H1 (cell line): ENCODE data around the gene KLHDC4. TPM values are rescaled to one million over a fixed set of nuclear protein-coding genes. Genes with fewer than 3 reads are reported as not detected.

Experiments
- CTCF ChIA-PET: fragments of 300-600 bp; sonication (Branson Sonifier 250); formaldehyde crosslinking; loops from one replicate; lab custom pipeline; 2021; ENCODE audit not compliant: partially characterized antibody; lab: Charles Lee
- POLR2A ChIA-PET: fragments of 300-600 bp; sonication (Branson Sonifier 250); formaldehyde crosslinking; loops from one replicate; lab custom pipeline; 2021; ENCODE audit warnings: inconsistent platforms; ENCODE audit not compliant: partially characterized antibody; lab: Charles Lee
- DNase-seq, 2 experiments: peaks; one replicate each; pipeline versions ENCODE4 v3.0.0 to v3.0.0-alpha.2; 2010 to 2022; ENCODE audit warnings: low spot score in 2 of 2, low read depth in 1 of 2, mixed read lengths in 1 of 2
- FAIRE-seq: peaks from 2 replicates; lab custom pipeline; 2011; peaks lifted over from hg19 to GRCh38; lab: Jason Lieb, UNC
- H2AFZ ChIP-seq: 2 replicates; pipeline ENCODE4 v1.8.1; 2012; ENCODE audit warnings: low read length, inconsistent platforms
- H2AK5ac ChIP-seq: 2 replicates; pipeline ENCODE4 v1.6.1; 2013; ENCODE audit warnings: low read depth, low read length
- H2BK120ac ChIP-seq: replicated peaks from 2 replicates; pipeline ENCODE3; 2013; ENCODE audit warnings: low read depth, low read length, inconsistent platforms
- H2BK12ac ChIP-seq: 2 replicates; pipeline ENCODE4 v1.6.1; 2013; ENCODE audit warnings: low read depth, low read length
- H2BK15ac ChIP-seq: 2 replicates; pipeline ENCODE4 v1.6.1; 2013; ENCODE audit warnings: low read length
- H2BK20ac ChIP-seq: 2 replicates; pipeline ENCODE4 v1.6.1; 2013; ENCODE audit warnings: low read length
- H2BK5ac ChIP-seq: 2 replicates; pipeline ENCODE4 v1.6.1; 2013; ENCODE audit warnings: low read depth, low read length
- H3K14ac ChIP-seq: 2 replicates; pipeline ENCODE4 v1.6.1; 2013; ENCODE audit warnings: inconsistent platforms; ENCODE audit not compliant: insufficient read length
- H3K18ac ChIP-seq: 2 replicates; pipeline ENCODE4 v1.6.1; 2013; ENCODE audit warnings: low read length; ENCODE audit errors: extremely low read depth
- H3K23ac ChIP-seq: 2 replicates; pipeline ENCODE4 v1.6.1; 2013; ENCODE audit warnings: inconsistent platforms; ENCODE audit not compliant: insufficient read length
- H3K23me2 ChIP-seq: 2 replicates; pipeline ENCODE4 v1.6.1; 2013; ENCODE audit warnings: low read depth, low read length
- H3K27ac ChIP-seq: 2 replicates; pipeline ENCODE4 v1.6.1; 2011; ENCODE audit warnings: low read depth, low read length, inconsistent platforms
- H3K27me3 ChIP-seq, 4 experiments: replicated peaks in 1 of 4; 1 replicate in 1 of 4; 2 replicates in 3 of 4; pipeline versions ENCODE4 v1.6.1 to v1.8.1; 2011 to 2013; ENCODE audit warnings: low read length in 3 of 4, mild to moderate bottlenecking in 3 of 4, inconsistent platforms in 2 of 4, mixed read lengths in 2 of 4, moderate library complexity in 1 of 4; ENCODE audit not compliant: control insufficient read depth in 3 of 4, insufficient read depth in 3 of 4; ENCODE audit errors: extremely low read depth in 1 of 4
- H3K36me3 ChIP-seq, 4 experiments: 2 replicates each; pipeline versions ENCODE4 v1.6.1 to v1.8.1; 2011 to 2013; ENCODE audit warnings: mild to moderate bottlenecking in 4 of 4, low read length in 3 of 4, moderate library complexity in 2 of 4, control low read depth in 1 of 4, inconsistent platforms in 1 of 4; ENCODE audit not compliant: insufficient read depth in 4 of 4, control insufficient read depth in 2 of 4
- H3K4ac ChIP-seq: replicated peaks from 2 replicates; pipeline ENCODE3; 2013; ENCODE audit warnings: low read length, low read depth, mixed read lengths, inconsistent platforms; ENCODE audit not compliant: insufficient read length
- H3K4me1 ChIP-seq, 4 experiments: replicated peaks in 1 of 4; 1 replicate in 1 of 4; 2 replicates in 3 of 4; pipeline versions ENCODE4 v1.6.1 to v1.8.1; 2011 to 2013; ENCODE audit warnings: low read length in 3 of 4, inconsistent platforms in 2 of 4, mixed read lengths in 1 of 4; ENCODE audit not compliant: insufficient read depth in 4 of 4, control insufficient read depth in 3 of 4
- H3K4me2 ChIP-seq, 2 experiments: 2 replicates each; pipeline versions ENCODE4 v1.6.1 to v1.8.1; 2011 to 2013; ENCODE audit warnings: low read depth in 2 of 2, low read length in 2 of 2, control low read depth in 1 of 2, inconsistent platforms in 1 of 2, mild to moderate bottlenecking in 1 of 2; ENCODE audit not compliant: insufficient read depth in 1 of 2
- H3K4me3 ChIP-seq, 4 experiments: fragments of 200-600, 300-600 bp in 1 of 4; sonication (generic), shearing (Covaris generic), sonication (Bioruptor Twin) in 1 of 4; 2 replicates each; pipeline versions ENCODE4 v1.5.1 to v1.8.1; 2011 to 2016; ENCODE audit warnings: low read length in 4 of 4, low read depth in 3 of 4, control low read depth in 2 of 4, inconsistent platforms in 2 of 4, mild to moderate bottlenecking in 2 of 4, mixed read lengths in 1 of 4, moderate library complexity in 1 of 4; ENCODE audit not compliant: insufficient read depth in 2 of 4; ENCODE audit errors: extremely low read depth in 1 of 4
- H3K56ac ChIP-seq: replicated peaks from 2 replicates; pipeline ENCODE3; 2013; ENCODE audit warnings: low read depth, mild to moderate bottlenecking, mixed read lengths, low read length, inconsistent platforms; ENCODE audit not compliant: insufficient read length
- H3K79me1 ChIP-seq: 2 replicates; pipeline ENCODE4 v1.6.1; 2013; ENCODE audit warnings: low read depth, low read length, control low read depth
- H3K79me2 ChIP-seq, 2 experiments: 2 replicates each; pipeline versions ENCODE4 v1.6.1 to v1.8.1; 2012 to 2013; ENCODE audit warnings: low read length in 2 of 2, mild to moderate bottlenecking in 2 of 2, inconsistent platforms in 1 of 2; ENCODE audit not compliant: insufficient read depth in 2 of 2, control insufficient read depth in 1 of 2
- H3K9ac ChIP-seq, 4 experiments: replicated peaks in 1 of 4; 1 replicate in 1 of 4; 2 replicates in 3 of 4; pipeline versions ENCODE4 v1.6.1 to v1.8.1; 2011 to 2013; ENCODE audit warnings: low read depth in 3 of 4, low read length in 3 of 4, control low read depth in 2 of 4, mild to moderate bottlenecking in 2 of 4, moderate library complexity in 2 of 4, inconsistent platforms in 1 of 4; ENCODE audit errors: extremely low read depth in 1 of 4
- H3K9me3 ChIP-seq, 2 experiments: 2 replicates each; pipeline versions ENCODE4 v1.6.1 to v1.8.1; 2012 to 2013; ENCODE audit warnings: mild to moderate bottlenecking in 2 of 2, moderate library complexity in 2 of 2, control low read depth in 1 of 2, inconsistent platforms in 1 of 2, low read depth in 1 of 2, low read length in 1 of 2, mixed read lengths in 1 of 2; ENCODE audit not compliant: insufficient read depth in 2 of 2
- H4K20me1 ChIP-seq, 2 experiments: replicated peaks in 1 of 2; 2 replicates each; pipeline versions ENCODE3 to v1.8.1; 2011 to 2013; ENCODE audit warnings: inconsistent platforms in 2 of 2, low read length in 2 of 2, mild to moderate bottlenecking in 1 of 2; ENCODE audit not compliant: insufficient read depth in 2 of 2, control insufficient read depth in 1 of 2
- H4K5ac ChIP-seq: 2 replicates; pipeline ENCODE4 v1.6.1; 2013; ENCODE audit warnings: low read length, low read depth, mixed read lengths, inconsistent platforms; ENCODE audit not compliant: insufficient read length
- H4K8ac ChIP-seq: 2 replicates; pipeline ENCODE4 v1.8.0; 2013; ENCODE audit warnings: mild to moderate bottlenecking, moderate library complexity, low read length, inconsistent platforms; ENCODE audit not compliant: insufficient read depth; ENCODE audit errors: extremely low read depth
- H4K91ac ChIP-seq: replicated peaks from 2 replicates; pipeline ENCODE3; 2013; ENCODE audit warnings: low read length, mixed read lengths, inconsistent platforms; ENCODE audit not compliant: insufficient read length
- EP300 ChIP-seq, 2 experiments: IDR thresholded peaks; 1 replicate in 1 of 2; 2 replicates in 1 of 2; pipeline ENCODE4 v1.6.1; 2011 to 2012; ENCODE audit warnings: low read depth in 2 of 2, low read length in 2 of 2, mild to moderate bottlenecking in 2 of 2, borderline replicate concordance in 1 of 2, inconsistent platforms in 1 of 2, moderate library complexity in 1 of 2
- EZH2 ChIP-seq: fragments of 200-600 bp; sonication (generic); IDR thresholded peaks from 2 replicates; pipeline ENCODE4 v1.7.1; 2012; ENCODE audit warnings: low read depth, mild to moderate bottlenecking, moderate library complexity, low read length, inconsistent platforms; ENCODE audit not compliant: severe bottlenecking
- HDAC6 ChIP-seq: IDR thresholded peaks from one replicate; pipeline ENCODE4 v1.7.1; 2012; ENCODE audit warnings: low read depth, mild to moderate bottlenecking, inconsistent platforms, low read length, moderate library complexity
- POLR2AphosphoS5 ChIP-seq: IDR thresholded peaks from 2 replicates; pipeline ENCODE4 v1.6.1; 2011; ENCODE audit warnings: low read depth, low read length
- POU5F1 ChIP-seq: IDR thresholded peaks from 2 replicates; pipeline ENCODE4 v1.6.1; 2011; ENCODE audit warnings: low read depth, mild to moderate bottlenecking, low read length, moderate library complexity
- SP1 ChIP-seq: IDR thresholded peaks from 2 replicates; pipeline ENCODE4 v1.6.1; 2011; ENCODE audit warnings: low read depth, low read length
- TBP ChIP-seq: IDR thresholded peaks from 2 replicates; pipeline ENCODE4 v1.6.1; 2011; ENCODE audit warnings: low read depth, low read length, improper control_type of control experiment
- WGBS, 2 experiments: shearing (Covaris generic) in 1 of 2; methylation state at CpG; one replicate each; pipeline versions ENCODE4 v1.1.6 to v1.1.7; 2013 to 2015; ENCODE audit warnings: low lambda C conversion rate in 2 of 2, mixed read lengths in 2 of 2, inconsistent platforms in 1 of 2, low coverage in 1 of 2, missing lambda C conversion rate in 1 of 2; ENCODE audit not compliant: insufficient replicate concordance in 2 of 2, insufficient coverage in 1 of 2, insufficient read length in 1 of 2; ENCODE audit errors: extremely low coverage in 1 of 2, missing lambda C conversion rate in 1 of 2; 5-methylcytosine and 5-hydroxymethylcytosine counted together
- polyA plus RNA-seq, 7 experiments: library from polyadenylated mRNA; depleted of rRNA in 3 of 7; stranded (reverse) in 5 of 7; unstranded in 2 of 7; fragments of >200 nt in 5 of 7; fragments of 200-250 nt in 2 of 7; gene quantifications; 1 replicate in 5 of 7; 2 replicates in 1 of 7; 4 replicates in 1 of 7; pipeline versions ENCODE4 v1.2.1 to v1.2.3, GENCODE V29; 2011 to 2013; ENCODE audit warnings: missing spikeins in 2 of 7, mixed read lengths in 2 of 7
- total RNA-seq: library from RNA; stranded (reverse); fragmentation: NEBNext Ultra II Directional; extraction: Animal tissue kit (Norgen Biotek cat#: 25700); gene quantifications from 2 replicates; pipeline ENCODE4 v1.2.1, GENCODE V29; 2021
- TF ChIP-seq, protein P1 (sequence below), 3 experiments: IDR thresholded peaks; 1 replicate in 2 of 3; 2 replicates in 1 of 3; pipeline versions ENCODE4 v1.5.1 to v1.6.1; 2011; ENCODE audit warnings: low read length in 3 of 3, mild to moderate bottlenecking in 3 of 3, inconsistent platforms in 2 of 3, low read depth in 1 of 3, moderate library complexity in 1 of 3; ENCODE audit not compliant: insufficient read depth in 1 of 3; ENCODE audit errors: control extremely low read depth in 1 of 3

Gene KLHDC4
- total and polyA plus RNA-seq, 2 of the 8 experiments (the other 6 are each of a cell fraction or from before 2014, with no cell fraction given) = 23.7 to 63.9 TPM

DNA sequence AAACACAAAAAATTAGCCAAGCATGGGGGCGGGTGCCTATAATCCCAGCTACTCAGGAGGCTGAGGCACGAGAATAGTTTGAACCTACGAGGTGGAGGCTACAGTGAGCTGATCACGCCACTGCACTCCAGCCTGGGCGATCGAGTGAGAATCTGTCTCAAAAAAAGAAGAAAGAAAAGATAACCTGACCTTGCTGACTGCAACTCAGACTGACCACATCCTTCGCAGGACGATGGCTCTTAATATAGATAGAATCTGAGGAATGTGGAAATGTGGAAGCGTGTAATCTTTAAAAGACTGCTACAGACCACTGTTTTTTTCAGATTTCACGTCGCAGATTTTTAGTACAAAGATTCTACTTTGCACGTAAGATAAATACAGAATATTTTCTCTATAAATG lies 37.8 kb downstream of the KLHDC4 start:
- no peak overlapping the region for H3K23ac ChIP-seq
- no peak overlapping the region for H3K27ac ChIP-seq
- H2BK20ac ChIP-seq = no peak overlapping the region
- H3K4me1 ChIP-seq = no peaks in the 10 kb centered on the region
- no peak overlapping the region for H4K91ac ChIP-seq
- H3K9ac ChIP-seq = no peak overlapping the region
- no peak overlapping the region for H2BK120ac ChIP-seq
- no peak overlapping the region for H3K18ac ChIP-seq
- FAIRE-seq (no peak), DNase-seq (no peak)
- H3K56ac ChIP-seq = no peak overlapping the region
- H3K9me3 ChIP-seq = no peaks in the 10 kb centered on the region
- H2BK15ac ChIP-seq = no peak overlapping the region
- TF ChIP-seq, protein P1, sequence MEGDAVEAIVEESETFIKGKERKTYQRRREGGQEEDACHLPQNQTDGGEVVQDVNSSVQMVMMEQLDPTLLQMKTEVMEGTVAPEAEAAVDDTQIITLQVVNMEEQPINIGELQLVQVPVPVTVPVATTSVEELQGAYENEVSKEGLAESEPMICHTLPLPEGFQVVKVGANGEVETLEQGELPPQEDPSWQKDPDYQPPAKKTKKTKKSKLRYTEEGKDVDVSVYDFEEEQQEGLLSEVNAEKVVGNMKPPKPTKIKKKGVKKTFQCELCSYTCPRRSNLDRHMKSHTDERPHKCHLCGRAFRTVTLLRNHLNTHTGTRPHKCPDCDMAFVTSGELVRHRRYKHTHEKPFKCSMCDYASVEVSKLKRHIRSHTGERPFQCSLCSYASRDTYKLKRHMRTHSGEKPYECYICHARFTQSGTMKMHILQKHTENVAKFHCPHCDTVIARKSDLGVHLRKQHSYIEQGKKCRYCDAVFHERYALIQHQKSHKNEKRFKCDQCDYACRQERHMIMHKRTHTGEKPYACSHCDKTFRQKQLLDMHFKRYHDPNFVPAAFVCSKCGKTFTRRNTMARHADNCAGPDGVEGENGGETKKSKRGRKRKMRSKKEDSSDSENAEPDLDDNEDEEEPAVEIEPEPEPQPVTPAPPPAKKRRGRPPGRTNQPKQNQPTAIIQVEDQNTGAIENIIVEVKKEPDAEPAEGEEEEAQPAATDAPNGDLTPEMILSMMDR (IDR thresholded peaks at IDR 0.05; ENCODE audit: control extremely low read depth in 1 of 3, insufficient read depth in 1 of 3, low read depth in 1 of 3, low read length in 3 of 3) = no peak
- TF ChIP-seq TBP (no peak), EP300 (IDR thresholded peaks at IDR 0.05; ENCODE audit: borderline replicate concordance in 1 of 2, low read depth in 2 of 2, low read length in 2 of 2) (no peak), EZH2 (no peak), HDAC6 (no peak), POLR2AphosphoS5 (no peak), SP1 (no peak), POU5F1 (no peak)
- H2AK5ac ChIP-seq = no peak overlapping the region
- no peak overlapping the region for H3K4ac ChIP-seq
- CTCF ChIA-PET = interaction anchor here (0.7 to 1.1 kb wide), 3 partner anchors 16 to 25 kb away, joined by 3 to 4 read pairs (median 3); no protein-coding TSS in a partner anchor
- H4K20me1 ChIP-seq = peaks cover 3 to 10% of the 10 kb centered on the region in 2 experiments
- no peak overlapping the region for H2BK12ac ChIP-seq
- H2BK5ac ChIP-seq = no peak overlapping the region
- H4K5ac ChIP-seq = no peak overlapping the region
- peaks cover 2% of the 10 kb centered on the region for H3K79me1 ChIP-seq
- H3K4me2 ChIP-seq = no peak overlapping the region
- H3K27me3 ChIP-seq = no peaks in the 10 kb centered on the region
- H2AFZ ChIP-seq = no peak overlapping the region
- H3K36me3 ChIP-seq = peaks cover 7 to 26% (median 20%) of the 10 kb centered on the region in 4 experiments; a peak in 6 of 8 replicates
- H3K79me2 ChIP-seq = peaks cover 0 to 15% of the 10 kb centered on the region in 2 experiments; a peak in 2 of 4 replicates
- 89% methylated on average over 12 of the region's 12 CpGs; no CpG with 5 or more reads in 1 of the 2 experiments for WGBS, 2 experiments
- POLR2A ChIA-PET = interaction anchor here (1.0 to 1.1 kb wide), 2 partner anchors 10 to 14 kb away, joined by 5 read pairs; no protein-coding TSS in a partner anchor
- H3K14ac ChIP-seq = no peak overlapping the region
- no peak overlapping the region for H3K4me3 ChIP-seq
- no peak overlapping the region for H4K8ac ChIP-seq
- H3K23me2 ChIP-seq = no peaks in the 10 kb centered on the region
